ENCODE measurements around the gene FRG2C. TPM values are rescaled to one million over a fixed set of nuclear protein-coding genes. Genes with fewer than 3 reads are reported as not detected.
"Not testable (repeated sequence)": the region's sequence is repeated elsewhere in the genome, so short reads cannot be mapped to it uniquely, and the experiment has no call there.

FRG2C gene
- polyA plus RNA-seq (2013, experiment 1 of 2): 0.04 TPM
- polyA plus RNA-seq (2013, experiment 2 of 2): not detected

DNA sequence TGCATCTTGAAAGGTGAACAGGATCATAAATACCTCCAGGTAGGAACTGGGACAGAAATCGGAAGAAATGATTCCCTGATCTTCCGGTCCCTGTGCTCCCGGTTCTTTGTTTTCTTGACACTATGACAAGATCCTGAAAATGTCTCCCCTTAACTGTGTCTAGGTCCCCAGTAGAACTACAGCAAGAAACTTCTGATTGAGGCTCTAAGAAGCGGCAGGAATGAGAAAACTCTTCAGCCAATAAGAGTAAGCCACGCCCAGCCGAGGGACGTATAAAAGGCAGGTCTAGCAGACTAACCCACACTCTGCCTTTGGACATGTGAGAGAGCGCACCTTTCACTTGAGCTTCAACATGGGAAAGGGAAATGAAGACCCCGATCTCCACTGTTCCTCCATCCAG lies at the start of gene FRG2C:
Gene FRG2C, plus strand, starts transcription at position 301 of the 400 bp plus-strand sequence. Its CDS starts 52 bp downstream, at position 353.
- not testable (repeated sequence) for H3K27me3 ChIP-seq (ENCODE audit: control insufficient read depth in 1 of 2, insufficient read depth in 1 of 2, low read length in 2 of 2); H3K4me1 ChIP-seq (ENCODE audit: control insufficient read depth, insufficient read depth, low read depth, low read length); H4K91ac ChIP-seq (ENCODE audit: low read length); H3K4me2 ChIP-seq (ENCODE audit: low read length, poor library complexity, severe bottlenecking); H2BK15ac ChIP-seq (ENCODE audit: low read depth, poor library complexity, severe bottlenecking); H2AFZ ChIP-seq (ENCODE audit: low read depth, low read length); H2BK5ac ChIP-seq (ENCODE audit: low read depth, low read length, poor library complexity, severe bottlenecking); H3K4me3 ChIP-seq (ENCODE audit: insufficient read depth in 1 of 2, low read depth in 1 of 2, low read length in 2 of 2); H2BK12ac ChIP-seq (ENCODE audit: low read length in 2 of 2); H3K36me3 ChIP-seq (ENCODE audit: control insufficient read depth in 1 of 2, insufficient read depth in 2 of 2, low read depth in 1 of 2, low read length in 2 of 2); H3K4ac ChIP-seq (ENCODE audit: low read depth in 1 of 2, low read length in 2 of 2); H3K23ac ChIP-seq (ENCODE audit: low read length in 2 of 2); H3K14ac ChIP-seq (ENCODE audit: low read length in 2 of 2); DNase-seq; H4K8ac ChIP-seq (ENCODE audit: low read length); H2AK5ac ChIP-seq (ENCODE audit: low read length, severe bottlenecking); H3K18ac ChIP-seq (ENCODE audit: low read depth in 1 of 2, low read length in 2 of 2); H3K27ac ChIP-seq (ENCODE audit: low read length, poor library complexity, severe bottlenecking); H2BK120ac ChIP-seq (ENCODE audit: low read depth, low read length); H3K79me1 ChIP-seq (replicated peaks; ENCODE audit: low read length, poor library complexity, severe bottlenecking); H3K9ac ChIP-seq (ENCODE audit: low read length); H3K9me3 ChIP-seq (ENCODE audit: control insufficient read depth, low read length)
- WGBS: 76% methylated on average over 9 of the region's 9 CpGs

DNA sequence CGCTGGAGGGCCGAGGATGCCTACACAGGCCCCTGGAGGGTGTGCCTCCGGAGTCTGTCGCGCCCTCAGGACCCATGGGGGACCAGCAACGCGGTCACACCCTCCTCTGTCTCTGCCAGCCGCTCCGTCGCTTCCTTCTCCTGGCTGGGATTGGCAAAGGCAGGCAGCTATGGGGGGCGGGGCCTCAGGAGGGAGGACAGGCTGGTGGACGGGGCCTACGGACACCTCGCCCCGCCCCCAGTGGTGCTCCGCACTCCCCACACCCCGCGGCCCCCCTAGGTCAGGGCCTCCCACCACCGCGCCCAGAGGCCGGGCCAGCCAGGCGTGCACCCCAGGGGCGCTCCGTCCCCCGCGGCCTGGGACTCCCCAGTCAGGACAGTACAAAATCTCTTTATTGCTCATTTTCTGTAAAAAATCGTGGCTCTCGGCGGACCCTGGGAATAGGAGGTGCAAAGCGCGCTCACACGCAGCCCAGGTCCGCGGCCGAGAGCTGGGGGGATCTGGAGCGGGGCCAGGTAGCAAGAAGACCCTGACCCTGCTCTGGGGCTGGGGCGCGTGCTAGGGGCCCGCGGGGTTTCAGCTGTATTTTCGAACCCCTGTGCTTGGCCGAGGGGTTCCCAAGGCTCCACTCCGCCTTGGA lies 45.3 kb upstream of the FRG2C start:
- H3K14ac ChIP-seq (ENCODE audit: low read length in 2 of 2); H2AK5ac ChIP-seq (ENCODE audit: low read length, severe bottlenecking); H3K36me3 ChIP-seq (ENCODE audit: control insufficient read depth in 1 of 2, insufficient read depth in 2 of 2, low read depth in 1 of 2, low read length in 2 of 2); H3K27ac ChIP-seq (ENCODE audit: low read length, poor library complexity, severe bottlenecking); H3K27me3 ChIP-seq (ENCODE audit: control insufficient read depth in 1 of 2, insufficient read depth in 1 of 2, low read length in 2 of 2); H2AFZ ChIP-seq (ENCODE audit: low read depth, low read length); H3K79me1 ChIP-seq (replicated peaks; ENCODE audit: low read length, poor library complexity, severe bottlenecking); H3K4me1 ChIP-seq (ENCODE audit: control insufficient read depth, insufficient read depth, low read depth, low read length); H3K4ac ChIP-seq (ENCODE audit: low read depth in 1 of 2, low read length in 2 of 2); H3K23ac ChIP-seq (ENCODE audit: low read length in 2 of 2); H2BK12ac ChIP-seq (ENCODE audit: low read length in 2 of 2); H4K91ac ChIP-seq (ENCODE audit: low read length); H2BK120ac ChIP-seq (ENCODE audit: low read depth, low read length); H2BK15ac ChIP-seq (ENCODE audit: low read depth, poor library complexity, severe bottlenecking); H3K9ac ChIP-seq (ENCODE audit: low read length); H3K9me3 ChIP-seq (ENCODE audit: control insufficient read depth, low read length); H2BK5ac ChIP-seq (ENCODE audit: low read depth, low read length, poor library complexity, severe bottlenecking): not testable (repeated sequence)
- 9% methylated on average over 24 of the region's 43 CpGs for WGBS
- Histone ChIP-seq H3K4me2 (ENCODE audit: low read length, poor library complexity, severe bottlenecking) (peak overlapping the region; percentile 75), H3K4me3 (ENCODE audit: insufficient read depth in 1 of 2, low read depth in 1 of 2, low read length in 2 of 2) (peak overlapping the region; percentile 49 to 56), H3K18ac (ENCODE audit: low read depth in 1 of 2, low read length in 2 of 2) (peak overlapping the region; percentile 4 to 70), H4K8ac (ENCODE audit: low read length) (peak overlapping the region; percentile 54)
- DNase-seq: peak; percentile 53

DNA sequence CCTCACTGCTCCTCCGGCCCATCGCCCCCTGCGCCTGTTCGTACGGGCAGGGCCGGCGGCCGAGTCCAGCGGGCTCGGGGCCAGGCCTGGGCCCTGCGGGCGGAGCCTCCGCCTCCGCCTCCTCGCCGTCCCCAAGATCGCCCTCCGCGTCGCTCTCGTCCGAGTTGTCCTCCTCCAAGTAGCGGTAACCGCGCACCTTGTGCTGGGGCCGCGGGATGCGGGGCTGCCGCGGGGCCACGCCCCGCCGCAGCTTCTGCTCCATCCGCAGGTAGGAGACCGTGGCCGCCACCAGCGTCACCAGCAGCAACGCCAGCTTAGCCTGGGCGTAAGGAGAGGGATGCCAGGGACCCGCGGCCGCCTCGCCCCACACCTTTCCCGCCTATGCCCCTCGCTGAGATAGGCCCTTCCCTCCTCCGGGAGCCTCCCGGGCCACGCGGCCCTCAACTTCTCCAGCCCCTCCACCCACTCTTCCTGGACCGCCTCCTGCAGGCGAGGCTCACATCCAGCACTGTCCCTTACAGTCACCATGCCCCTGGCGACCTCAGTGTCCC lies 44.6 kb upstream of the FRG2C start:
- H3K79me1 ChIP-seq (replicated peaks; ENCODE audit: low read length, poor library complexity, severe bottlenecking); H3K18ac ChIP-seq (ENCODE audit: low read depth in 1 of 2, low read length in 2 of 2); DNase-seq; H3K4me1 ChIP-seq (ENCODE audit: control insufficient read depth, insufficient read depth, low read depth, low read length); H2BK5ac ChIP-seq (ENCODE audit: low read depth, low read length, poor library complexity, severe bottlenecking); H3K27ac ChIP-seq (ENCODE audit: low read length, poor library complexity, severe bottlenecking); H2BK120ac ChIP-seq (ENCODE audit: low read depth, low read length); H2BK15ac ChIP-seq (ENCODE audit: low read depth, poor library complexity, severe bottlenecking); H2BK12ac ChIP-seq (ENCODE audit: low read length in 2 of 2); H4K91ac ChIP-seq (ENCODE audit: low read length); H3K9ac ChIP-seq (ENCODE audit: low read length); H3K14ac ChIP-seq (ENCODE audit: low read length in 2 of 2); H2AFZ ChIP-seq (ENCODE audit: low read depth, low read length); H3K4ac ChIP-seq (ENCODE audit: low read depth in 1 of 2, low read length in 2 of 2); H2AK5ac ChIP-seq (ENCODE audit: low read length, severe bottlenecking); H3K9me3 ChIP-seq (ENCODE audit: control insufficient read depth, low read length); H3K36me3 ChIP-seq (ENCODE audit: control insufficient read depth in 1 of 2, insufficient read depth in 2 of 2, low read depth in 1 of 2, low read length in 2 of 2); H3K27me3 ChIP-seq (ENCODE audit: control insufficient read depth in 1 of 2, insufficient read depth in 1 of 2, low read length in 2 of 2); H4K8ac ChIP-seq (ENCODE audit: low read length): not testable (repeated sequence)
- H3K4me3 ChIP-seq (ENCODE audit: insufficient read depth in 1 of 2, low read depth in 1 of 2, low read length in 2 of 2): peak overlapping the region; percentile 44 to 56
- peak overlapping the region; percentile 75 for H3K4me2 ChIP-seq (ENCODE audit: low read length, poor library complexity, severe bottlenecking)
- H3K23ac ChIP-seq (ENCODE audit: low read length in 2 of 2): peak overlapping the region in 1 of 2 experiments; percentile 14
- WGBS: 1% methylated on average over 49 of the region's 52 CpGs

DNA sequence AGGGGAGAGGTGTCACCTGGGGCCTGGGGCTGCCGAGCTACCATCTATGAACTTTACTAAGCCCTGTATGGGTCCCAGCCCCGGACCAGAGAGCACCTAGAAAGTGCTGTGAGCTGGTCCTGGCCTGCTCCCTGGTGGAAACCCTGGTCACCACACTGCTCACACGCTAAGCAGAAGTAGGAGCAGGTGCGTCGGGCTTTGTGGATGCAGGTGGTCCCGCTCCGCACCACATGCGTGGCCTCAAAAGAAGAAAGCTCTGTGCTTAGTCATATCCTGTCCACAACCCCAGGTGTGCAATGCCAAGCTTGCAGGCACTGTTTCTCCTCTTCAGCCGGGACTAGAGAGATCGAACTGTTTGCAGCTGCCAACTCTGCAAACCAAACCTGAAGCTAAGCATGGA lies 42.4 kb upstream of the FRG2C start:
- H3K4me3 ChIP-seq (ENCODE audit: insufficient read depth in 1 of 2, low read depth in 1 of 2, low read length in 2 of 2); H3K27ac ChIP-seq (ENCODE audit: low read length, poor library complexity, severe bottlenecking); H4K91ac ChIP-seq (ENCODE audit: low read length); H3K9ac ChIP-seq (ENCODE audit: low read length); H3K79me1 ChIP-seq (replicated peaks; ENCODE audit: low read length, poor library complexity, severe bottlenecking); H3K14ac ChIP-seq (ENCODE audit: low read length in 2 of 2); DNase-seq; H2BK12ac ChIP-seq (ENCODE audit: low read length in 2 of 2); H3K36me3 ChIP-seq (ENCODE audit: control insufficient read depth in 1 of 2, insufficient read depth in 2 of 2, low read depth in 1 of 2, low read length in 2 of 2); H3K23ac ChIP-seq (ENCODE audit: low read length in 2 of 2); H3K4me2 ChIP-seq (ENCODE audit: low read length, poor library complexity, severe bottlenecking); H2AK5ac ChIP-seq (ENCODE audit: low read length, severe bottlenecking); H3K4ac ChIP-seq (ENCODE audit: low read depth in 1 of 2, low read length in 2 of 2); H2BK15ac ChIP-seq (ENCODE audit: low read depth, poor library complexity, severe bottlenecking); H3K18ac ChIP-seq (ENCODE audit: low read depth in 1 of 2, low read length in 2 of 2); H2BK5ac ChIP-seq (ENCODE audit: low read depth, low read length, poor library complexity, severe bottlenecking); H3K4me1 ChIP-seq (ENCODE audit: control insufficient read depth, insufficient read depth, low read depth, low read length); H2AFZ ChIP-seq (ENCODE audit: low read depth, low read length); H2BK120ac ChIP-seq (ENCODE audit: low read depth, low read length); H4K8ac ChIP-seq (ENCODE audit: low read length); H3K9me3 ChIP-seq (ENCODE audit: control insufficient read depth, low read length); H3K27me3 ChIP-seq (ENCODE audit: control insufficient read depth in 1 of 2, insufficient read depth in 1 of 2, low read length in 2 of 2): not testable (repeated sequence)
- 75% methylated on average over 10 of the region's 10 CpGs for WGBS

Data from mesenchymal stem cell (in vitro differentiated cells and primary cell).